GM19025 (cell line): Measurements from ENCODE around the gene UCK1.

Experiments
- ATAC-seq: cut with Tn5 transposase; IDR thresholded peaks from one replicate; pipeline ENCODE4 v1.9.1; 2021; ENCODE audit warnings: mild to moderate bottlenecking, low read depth, moderate library complexity; ENCODE audit not compliant: unreplicated experiment

Gene UCK1

GRCh38 chr9:131530920-131531832 lies at the start of gene UCK1:
Gene UCK1, minus strand, starts transcription at chr9:131531263. Its CDS starts 89 bp downstream, at chr9:131531174.
- ATAC-seq = peak; percentile 64

- ATAC-seq = no peak
These were observed 49.3 kb upstream of the UCK1 start for GRCh38 chr9:131580358-131580757.

GRCh38 chr9:131579789-131580211 lies 48.7 kb upstream of the UCK1 start:
- no peak for ATAC-seq

DNA sequence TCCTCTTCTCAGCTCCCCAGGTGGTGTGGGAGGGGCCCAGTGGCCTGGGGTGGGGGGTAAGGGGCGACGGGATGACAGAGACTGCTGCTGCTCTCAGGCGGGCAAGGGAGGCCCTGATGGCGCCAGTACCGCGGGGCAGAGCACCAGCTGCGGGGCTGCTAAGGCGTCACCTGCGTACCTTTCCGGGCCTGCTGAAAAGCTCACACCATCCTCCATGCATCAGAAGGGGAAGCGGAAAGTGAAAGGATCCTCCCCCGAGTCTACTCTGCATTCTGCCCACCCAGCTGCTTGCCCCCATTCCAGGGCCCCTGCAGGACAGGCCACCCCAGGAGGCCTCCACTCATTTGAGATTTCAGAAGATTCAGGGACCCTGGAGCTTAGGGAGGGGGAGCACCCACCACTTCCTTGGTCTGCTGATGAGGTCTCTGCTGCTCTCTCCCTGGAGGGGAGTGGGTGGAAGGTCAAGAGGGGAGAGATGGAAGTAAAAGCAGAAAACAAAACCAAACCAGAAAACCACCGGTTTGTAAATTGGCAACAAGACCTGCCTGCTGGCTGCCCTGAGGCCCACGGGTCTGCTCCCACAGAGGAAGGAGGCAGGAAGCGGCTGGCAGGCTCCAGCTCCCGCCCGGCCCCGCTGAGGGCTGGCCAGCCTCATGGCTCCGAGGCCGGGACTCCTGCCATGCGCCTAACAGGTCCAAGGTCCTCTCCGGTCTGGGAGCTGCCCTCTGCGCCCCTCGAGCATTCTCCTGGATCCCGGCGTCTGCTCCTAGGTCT lies 47.9 kb upstream of the UCK1 start:
- peak; percentile 43 for ATAC-seq

DNA sequence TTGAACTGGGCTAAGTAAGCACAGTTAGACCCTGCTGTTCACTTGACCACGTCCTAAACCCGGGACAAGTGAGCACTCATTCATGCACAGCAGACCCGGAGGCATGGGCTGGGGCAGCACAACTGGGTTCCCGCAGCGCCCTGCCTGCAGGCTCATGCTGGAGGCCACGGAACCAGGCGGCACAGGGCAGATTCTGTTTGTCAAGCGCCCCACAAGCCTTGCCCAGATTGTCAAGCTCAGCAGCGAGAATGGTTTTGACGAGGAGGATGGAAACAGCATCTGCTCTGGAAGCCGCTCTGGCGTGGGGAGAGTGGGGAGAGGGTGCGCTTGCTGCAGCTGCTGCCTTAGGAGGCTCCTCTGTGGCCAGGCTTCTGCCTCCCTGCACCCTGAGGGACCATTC lies 47.0 kb upstream of the UCK1 start:
- ATAC-seq = no peak

DNA sequence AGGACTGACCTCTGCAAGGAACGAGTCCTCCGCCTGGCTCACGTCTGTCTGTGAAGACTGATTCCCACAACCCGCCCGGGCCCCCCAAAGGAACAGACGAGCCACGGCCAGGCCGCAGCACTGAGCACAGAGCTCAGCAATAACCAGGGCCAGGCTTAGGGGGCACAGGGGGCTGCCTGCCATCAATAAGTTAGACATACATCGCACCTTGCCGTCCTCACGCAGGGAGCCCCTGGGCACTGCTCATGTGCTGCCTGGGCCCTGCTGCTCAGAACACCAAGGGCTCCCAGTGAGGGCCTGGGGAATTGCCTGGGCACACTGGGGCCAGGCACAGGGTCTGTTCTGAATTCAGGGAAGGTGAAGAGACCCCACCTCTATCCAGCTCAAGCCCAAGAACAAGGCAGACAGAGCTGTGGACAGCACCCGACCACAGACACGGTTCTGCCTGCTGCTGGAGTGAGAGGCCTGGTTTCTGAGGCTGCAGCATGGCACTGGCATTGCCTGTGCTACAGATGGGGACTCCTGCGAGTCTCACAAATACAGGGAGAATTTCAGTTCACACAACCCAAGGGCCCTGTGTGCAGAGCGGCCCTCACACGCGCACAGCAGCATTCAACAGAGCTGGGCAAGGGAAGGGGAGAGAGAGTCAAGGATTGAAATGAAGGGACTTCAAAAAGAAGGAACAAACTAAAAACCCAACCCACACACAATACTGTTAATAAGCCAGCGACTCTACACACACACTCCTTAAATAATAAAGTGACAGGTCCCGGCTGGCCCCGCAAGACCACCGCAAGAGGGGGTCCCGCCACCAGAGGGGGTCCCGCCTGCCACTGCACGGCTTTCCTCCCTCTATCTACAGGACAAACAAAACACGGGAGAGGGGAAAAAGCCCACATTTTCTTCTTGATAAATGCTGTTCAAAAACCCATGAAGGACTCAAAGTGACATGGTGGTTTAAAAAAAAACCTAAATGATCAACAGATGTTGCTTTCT lies 46.2 kb upstream of the UCK1 start:
- no peak for ATAC-seq

DNA sequence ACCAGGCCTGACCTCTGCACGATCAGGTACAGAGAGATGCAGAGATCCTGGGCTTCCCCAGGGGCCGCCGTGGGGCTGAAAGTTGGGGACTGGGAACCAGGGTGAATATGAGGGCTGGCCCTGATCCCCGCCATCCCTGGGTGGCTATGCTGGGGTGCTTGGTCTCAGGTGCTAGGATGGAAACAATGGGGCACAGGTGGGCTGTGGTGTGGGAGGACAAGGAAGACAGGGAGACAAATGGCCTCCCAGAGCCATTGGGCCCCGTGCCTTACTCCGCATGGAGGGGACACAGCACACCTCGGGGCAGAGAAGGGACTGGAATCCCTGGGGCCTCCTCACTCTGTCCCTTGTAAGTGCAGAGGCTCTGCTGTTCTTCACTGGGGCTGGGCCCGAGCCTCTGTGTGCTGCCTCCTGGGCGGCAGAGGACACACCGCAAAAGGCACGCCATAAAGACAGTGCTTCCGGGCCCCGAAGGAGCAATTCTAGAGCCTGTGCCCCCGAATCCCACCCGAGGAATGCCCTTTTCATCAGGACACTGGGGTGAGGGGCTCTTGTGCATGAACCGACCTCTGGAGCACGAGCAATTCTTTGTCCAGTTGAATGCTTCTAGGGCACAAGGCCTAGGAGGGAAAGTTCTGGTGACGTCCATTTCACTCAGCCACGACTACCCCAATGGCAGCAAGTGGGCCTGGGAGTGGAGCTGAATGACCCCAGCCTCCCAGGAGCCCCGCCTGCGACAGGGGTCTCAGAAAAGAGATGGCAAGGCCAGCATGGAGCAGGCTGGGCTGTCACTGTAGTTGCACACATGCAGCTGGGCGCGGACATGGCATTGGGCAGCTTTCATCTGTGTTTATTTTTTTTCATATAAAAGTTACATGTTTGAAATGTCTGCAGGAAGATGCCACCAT lies 45.1 kb upstream of the UCK1 start:
- no peak for ATAC-seq

DNA sequence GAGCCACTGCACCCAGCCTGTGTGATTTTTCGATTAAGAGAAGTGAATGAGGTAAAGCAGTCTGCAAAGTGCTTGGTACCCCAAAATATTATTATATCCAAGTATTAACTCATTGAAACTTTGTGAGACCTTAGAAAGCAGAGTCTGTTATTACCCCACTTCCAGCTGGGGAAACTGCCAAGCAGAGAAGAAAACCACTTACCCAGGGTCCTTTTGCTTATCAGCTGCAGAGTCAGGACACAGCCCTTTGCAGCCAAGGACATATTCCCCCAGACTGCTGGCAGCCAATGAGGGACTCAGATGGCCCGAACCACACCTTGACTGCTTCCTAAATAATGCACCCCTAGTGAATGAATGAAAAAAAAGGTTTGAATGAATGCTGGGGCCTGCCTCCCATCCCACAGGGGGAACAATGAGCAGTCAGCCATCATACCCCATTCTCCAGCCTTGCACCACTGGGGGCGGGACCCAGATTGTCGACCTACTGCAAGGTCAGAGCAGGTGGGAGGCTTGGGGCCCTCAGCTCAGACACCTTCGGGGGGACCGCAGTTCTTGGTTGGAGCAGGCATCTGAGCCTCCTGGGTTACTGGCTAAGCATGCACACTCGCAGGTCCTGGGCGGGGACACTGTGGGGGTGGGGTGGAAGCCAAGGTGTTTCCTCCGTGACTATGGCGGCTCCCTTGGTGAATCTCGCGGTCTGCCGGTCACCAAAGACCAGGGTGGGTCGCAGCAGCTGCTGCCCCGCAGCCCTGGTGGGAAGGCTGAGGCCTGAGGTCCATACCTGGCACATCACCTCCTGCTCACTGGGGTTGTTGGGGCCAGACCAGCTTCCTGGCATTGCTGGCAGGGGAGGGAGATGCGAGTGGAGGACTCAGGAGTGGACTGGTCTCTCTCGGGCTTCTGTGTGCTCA lies 43.9 kb upstream of the UCK1 start:
- no peak for ATAC-seq

GRCh38 chr9:131567910-131568309 lies 36.8 kb upstream of the UCK1 start:
- no peak for ATAC-seq

DNA sequence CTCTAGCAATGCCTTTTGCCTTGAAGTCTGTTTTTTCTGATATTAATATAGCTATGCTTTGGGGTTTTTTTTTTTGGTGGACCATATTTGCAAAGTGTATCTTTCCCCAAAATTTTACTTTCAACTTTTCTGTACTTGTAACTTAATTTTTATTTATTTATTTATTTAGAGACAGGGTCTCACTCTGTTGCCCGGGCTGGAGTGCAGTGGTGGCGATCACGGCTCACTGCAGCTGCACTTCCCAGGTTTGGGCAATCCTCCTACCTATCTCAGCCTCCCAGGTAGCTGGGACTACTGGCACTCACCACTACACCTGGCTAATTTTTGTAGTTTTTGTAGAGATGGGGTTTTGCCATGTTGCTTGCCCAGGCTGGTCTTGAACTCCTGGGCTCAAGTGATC lies 35.1 kb upstream of the UCK1 start:
- ATAC-seq = no peak

- no peak for ATAC-seq
These were observed 34.3 kb upstream of the UCK1 start for GRCh38 chr9:131565369-131565768.

GRCh38 chr9:131562032-131562959 lies 31.2 kb upstream of the UCK1 start:
- ATAC-seq = no peak

DNA sequence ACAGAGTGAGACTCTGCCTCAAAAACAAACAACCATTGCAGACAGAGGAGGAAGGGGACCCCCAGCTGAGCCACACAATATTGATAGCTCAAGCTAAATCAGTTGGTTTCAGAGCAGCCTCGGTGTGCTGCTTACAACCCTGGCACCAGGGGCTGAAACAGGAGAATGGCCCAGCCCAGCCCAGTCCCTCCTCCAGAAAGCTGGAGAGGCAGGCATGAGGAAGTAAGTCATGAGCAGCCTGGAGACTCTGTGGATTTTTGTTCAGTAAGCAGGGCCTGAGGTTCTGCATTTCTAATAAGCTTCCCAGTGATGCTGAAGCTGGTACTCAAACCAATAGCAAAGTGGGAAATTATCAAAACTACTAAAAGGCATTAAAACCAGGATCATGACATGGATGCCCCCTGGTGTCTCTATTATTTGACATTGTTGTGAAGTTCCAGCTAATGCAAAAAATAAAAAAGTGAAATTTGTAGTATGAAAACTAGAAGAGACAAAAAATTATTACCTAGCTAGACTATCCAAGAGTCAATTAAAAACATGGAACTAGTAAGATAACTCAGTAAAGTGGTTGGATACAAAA lies 28.4 kb upstream of the UCK1 start:
- no peak for ATAC-seq

DNA sequence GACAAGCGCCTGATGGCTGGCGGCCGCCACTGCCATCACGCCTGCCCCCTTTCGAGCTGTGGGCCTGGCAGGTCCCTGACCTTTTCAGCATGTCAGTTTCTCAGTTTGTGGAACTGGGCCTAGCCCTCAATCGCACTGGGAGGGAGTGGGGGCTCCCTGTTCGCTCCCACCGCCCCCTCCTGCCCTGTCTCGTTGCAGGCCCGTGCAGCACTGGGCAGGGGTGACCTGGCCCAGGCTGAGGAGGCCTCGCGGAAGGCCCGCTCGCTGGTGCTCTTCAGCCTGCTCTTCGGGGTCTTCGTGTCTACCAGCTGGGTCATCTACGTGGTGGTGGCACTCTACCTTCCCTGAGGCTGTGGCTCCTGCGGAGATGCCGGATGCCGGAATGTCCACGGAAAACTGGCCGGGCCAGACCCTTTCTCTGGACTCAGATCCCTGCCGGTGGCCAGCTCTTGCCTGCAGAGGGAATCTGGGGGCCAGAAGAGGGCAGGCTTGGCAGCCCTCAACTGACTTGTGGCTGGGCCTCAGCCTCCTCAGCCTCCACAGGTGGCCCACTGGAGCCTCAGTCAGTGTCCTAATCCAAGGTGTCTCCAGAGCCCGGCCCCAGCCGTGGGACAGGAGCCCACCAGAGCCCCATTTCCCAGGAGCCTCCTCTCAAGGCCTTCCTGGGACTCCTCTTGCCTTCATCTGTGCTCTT lies 26.9 kb upstream of the UCK1 start:
- no peak for ATAC-seq

DNA sequence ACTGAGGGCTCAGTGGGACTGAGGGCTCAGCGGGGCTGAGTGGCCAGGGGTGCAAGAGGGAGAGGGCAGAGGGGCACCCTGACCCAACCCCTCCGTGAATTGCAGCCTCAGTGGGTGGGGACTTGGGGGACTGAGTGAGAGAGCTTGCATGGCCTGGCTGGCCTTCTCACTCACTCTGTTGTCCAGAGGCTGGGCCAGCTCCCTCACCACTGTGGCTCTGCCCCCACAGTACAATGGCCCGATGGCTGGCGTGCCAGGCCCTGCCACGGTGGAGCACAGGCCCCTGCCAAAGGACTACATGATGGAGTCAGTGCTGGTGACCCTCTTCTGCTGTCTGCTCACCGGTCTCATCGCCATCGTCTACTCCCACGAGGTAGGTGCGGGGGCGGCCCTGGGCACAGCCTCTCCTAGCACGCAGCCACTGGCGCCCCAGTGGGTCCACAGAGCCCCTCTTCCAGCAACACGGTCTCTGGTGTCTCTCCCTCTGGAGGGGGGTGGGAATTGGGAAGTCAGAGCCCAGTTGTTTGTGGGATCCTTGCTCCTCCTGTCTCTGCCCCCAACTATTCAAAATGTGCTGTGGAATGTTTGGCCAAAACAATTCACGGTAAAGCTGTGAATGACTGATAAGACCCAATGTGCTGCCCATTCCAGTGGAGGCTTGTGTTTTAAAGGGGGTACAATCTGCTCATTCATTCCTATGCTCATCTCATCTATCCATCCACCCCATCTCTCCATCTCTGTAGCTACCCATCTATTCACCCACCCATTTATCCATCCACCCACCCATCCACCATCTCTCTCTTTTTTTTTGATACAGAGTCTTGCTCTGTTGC lies 25.0 kb upstream of the UCK1 start:
- ATAC-seq = no peak
